GM12801 (cell line): ENCODE data around the gene HS3ST3A1.

Source experiments
- CTCF ChIP-seq: IDR thresholded peaks from one replicate; pipeline ENCODE4 v1.5.1; 2011; ENCODE audit warnings: control low read depth; ENCODE audit not compliant: insufficient read length; ENCODE audit errors: extremely low read depth

HS3ST3A1 gene

DNA sequence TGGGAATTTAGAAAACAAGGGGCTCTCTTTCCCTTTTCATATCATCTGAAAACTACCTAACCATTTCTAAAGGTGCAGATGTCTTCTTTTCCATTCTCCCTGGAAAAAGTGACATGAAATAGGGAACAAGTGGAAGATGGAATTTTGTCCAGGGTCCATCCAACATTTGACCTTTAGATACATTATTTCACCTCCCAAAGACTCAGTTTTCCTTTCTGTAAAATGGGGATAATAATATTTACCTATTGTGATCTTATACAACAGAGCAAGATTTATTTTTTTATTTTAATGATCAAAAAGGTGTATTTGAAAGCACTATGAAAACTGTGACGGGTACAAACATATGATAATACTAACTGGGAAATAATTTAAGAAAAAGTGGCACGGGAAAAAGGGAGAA is 106.3 kb downstream of the HS3ST3A1 start:
- no peak for TF ChIP-seq CTCF

- no peak for TF ChIP-seq CTCF
These were observed 109.0 kb downstream of the HS3ST3A1 start for GRCh38 chr17:13492737-13493122.

DNA sequence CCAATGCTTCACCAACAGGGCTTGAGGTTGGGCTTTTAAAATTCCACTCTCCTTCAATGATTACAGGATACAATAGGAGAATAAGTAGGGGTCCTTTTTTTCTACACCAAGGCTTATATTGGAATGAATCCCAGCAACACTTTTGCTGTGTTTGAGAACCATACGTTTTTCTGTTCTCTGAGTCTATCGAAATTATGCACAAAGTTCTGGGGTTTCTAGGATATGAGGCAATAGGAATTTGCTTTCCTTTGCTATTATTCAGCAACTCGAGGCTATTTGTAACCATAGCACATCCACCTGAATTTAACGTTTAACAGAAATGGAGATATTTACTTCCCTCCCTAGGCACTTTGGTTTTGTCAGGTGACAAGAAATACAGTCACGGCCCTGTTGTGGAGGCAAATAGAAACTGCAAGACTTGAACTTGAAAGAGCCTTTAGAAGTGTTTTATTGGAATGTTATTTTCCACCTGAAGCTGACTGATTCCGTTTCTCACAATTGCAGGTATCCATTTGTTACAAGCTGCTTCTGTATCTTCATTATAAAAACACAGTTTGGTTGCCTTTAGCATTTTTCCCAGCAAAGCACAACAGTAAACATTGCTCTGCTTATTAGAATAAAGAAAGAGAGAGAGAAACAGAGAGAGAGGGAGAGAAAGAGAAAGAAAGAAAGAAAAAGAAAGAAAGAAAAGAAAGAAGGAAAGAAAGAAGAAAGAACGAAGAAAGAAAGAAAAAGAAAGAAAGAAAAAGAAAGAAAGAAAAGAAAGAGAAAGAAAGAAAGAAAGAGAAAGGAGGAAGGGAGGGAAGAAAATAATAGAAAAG is 109.6 kb downstream of the HS3ST3A1 start:
- TF ChIP-seq CTCF, result no peak

DNA sequence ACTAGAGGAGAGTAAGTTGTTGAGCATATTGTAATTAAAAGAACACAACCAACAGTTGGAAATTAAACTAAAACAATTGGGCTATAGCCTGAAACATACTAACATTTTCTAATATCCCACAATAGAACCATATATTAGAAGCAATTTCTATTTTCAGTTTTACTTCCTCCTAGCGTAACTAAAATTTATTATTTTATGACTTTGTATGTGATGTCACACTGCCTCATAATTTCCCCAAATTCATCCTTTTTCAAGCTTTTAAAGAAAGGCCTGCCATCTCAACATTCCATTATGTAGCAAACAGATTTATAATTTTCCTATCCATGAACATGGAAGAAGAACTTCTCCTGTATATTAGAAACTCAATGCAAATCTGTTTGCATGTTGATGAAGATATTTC is 110.2 kb downstream of the HS3ST3A1 start:
- no peak for TF ChIP-seq CTCF

DNA sequence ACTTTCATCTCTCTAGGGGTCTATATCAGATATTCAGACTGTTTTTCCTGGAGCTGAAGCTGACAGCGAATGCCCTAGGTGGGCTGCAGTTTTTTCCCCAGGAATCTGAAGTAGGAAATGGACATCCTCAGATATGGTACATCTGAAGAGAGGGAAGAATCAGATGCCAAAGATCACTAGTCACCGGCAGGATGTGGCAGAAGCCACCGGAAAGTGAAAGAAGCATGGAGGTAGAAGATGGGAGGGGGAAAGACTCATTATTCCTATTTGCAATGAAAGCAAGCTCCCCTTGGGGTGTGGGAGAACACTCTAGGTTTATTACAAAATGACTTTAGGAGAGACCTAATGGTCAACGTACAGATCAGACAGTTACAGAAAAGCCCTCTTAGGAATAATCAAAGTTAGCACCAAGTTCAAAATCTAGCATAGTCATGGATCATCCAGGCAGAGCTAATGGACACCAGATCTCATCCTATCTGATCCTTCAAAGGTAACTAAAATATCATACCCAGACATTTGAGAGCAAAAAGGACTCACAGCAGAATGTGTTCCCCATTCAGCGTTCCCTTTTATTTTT is 110.7 kb downstream of the HS3ST3A1 start:
- TF ChIP-seq CTCF, result no peak

- TF ChIP-seq CTCF, result no peak
These were observed 111.3 kb downstream of the HS3ST3A1 start for GRCh38 chr17:13490427-13490826.

- no peak for TF ChIP-seq CTCF
These were observed 116.4 kb downstream of the HS3ST3A1 start for GRCh38 chr17:13485327-13485726.
